Smooth muscle cell of the brain vasculature (primary cell): ENCODE results near the gene TAX1BP1.

Source experiments
- DNase-seq: peaks from one replicate; pipeline ENCODE4 v3.0.0-alpha.2; 2012; ENCODE audit warnings: low read depth, low spot score

Gene TAX1BP1

DNA sequence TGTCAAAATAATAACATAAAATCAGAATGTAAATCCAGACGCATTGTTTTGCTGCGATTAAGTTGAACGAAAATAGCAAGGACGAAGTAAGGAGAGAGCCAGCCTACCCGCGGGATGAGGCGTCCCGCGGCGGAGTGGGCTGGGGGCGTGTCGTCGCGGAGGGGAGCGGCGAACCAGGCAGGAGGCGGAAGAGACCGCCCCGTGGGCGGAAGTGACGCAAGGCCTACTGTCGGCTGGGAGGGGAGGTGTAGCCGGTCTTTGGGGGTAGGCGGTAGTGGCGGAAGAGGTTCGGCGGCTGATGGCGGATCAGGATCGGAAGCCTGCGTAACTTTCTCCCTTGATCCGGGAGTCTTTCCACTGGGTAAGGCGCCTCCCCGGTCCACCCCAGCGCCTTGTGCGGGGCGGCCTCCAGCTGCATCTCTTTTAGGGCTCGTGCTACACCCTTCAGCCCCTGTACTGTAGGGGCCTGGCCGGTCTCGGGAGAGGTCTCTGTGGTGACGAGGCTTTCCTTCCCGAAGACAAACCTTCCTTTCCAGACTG is at the start of gene TAX1BP1:
Gene TAX1BP1 (plus strand): TSS at position 254 of the 540 bp plus-strand sequence. CDS start 8,363 bp downstream, outside the sequence.
- peak; percentile 76 for DNase-seq

DNA sequence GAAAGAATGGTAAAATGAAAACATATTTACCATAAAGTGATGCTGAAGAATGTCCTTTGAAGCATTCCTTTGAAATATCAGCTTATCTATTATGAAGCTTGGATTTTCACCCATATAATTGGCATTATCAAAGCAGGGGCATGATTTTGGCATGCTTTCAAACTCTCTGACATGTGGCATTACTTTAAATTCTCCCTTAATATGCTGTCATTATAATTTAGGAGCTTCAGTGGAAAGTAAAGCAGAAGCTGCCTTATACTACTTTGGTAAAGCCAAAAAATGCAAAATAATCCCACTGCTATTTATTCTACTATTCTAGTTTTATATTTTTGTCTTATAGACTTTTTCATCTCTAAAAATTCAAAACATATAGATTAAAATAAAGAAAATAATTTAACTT is 49.3 kb upstream of the TAX1BP1 start:
- no peak for DNase-seq

DNA sequence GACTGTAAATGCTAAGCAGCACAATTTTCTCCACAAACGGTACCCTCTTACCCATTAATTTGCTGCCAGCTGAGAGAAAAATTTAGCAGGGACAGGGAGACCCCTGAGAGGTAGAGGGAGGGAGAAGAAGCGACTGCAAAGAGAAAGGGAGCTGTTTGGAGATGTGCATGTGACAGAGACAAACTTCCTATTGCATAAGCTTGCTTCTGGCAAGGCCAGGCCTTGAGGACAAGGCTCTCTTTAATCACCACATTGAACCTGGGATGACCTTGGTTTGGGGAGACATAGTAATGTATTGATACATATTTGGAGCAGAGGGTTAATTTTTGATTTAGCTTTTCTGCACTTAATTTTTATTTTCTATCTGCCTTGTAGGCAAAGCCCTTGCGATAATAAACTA is 46.2 kb upstream of the TAX1BP1 start:
- no peak for DNase-seq

DNA sequence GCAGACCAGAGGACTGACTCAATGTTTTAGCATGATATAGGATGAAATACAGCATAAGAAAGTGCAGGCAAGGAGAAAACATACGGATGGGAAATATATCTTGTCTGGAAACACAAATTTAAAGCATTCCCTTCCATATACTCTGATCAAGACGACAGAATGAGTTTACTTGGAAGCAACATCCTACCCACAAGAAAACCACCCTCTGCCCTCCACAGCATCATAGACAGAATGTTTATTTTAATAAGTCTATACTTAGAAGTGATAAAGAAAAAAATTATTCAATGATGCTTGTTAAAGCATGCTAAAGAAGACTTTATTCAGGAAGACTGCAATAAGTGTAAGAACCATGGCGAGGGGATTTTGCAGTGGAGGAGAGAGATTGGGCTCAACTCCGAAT is 44.9 kb upstream of the TAX1BP1 start:
- no peak for DNase-seq

DNA sequence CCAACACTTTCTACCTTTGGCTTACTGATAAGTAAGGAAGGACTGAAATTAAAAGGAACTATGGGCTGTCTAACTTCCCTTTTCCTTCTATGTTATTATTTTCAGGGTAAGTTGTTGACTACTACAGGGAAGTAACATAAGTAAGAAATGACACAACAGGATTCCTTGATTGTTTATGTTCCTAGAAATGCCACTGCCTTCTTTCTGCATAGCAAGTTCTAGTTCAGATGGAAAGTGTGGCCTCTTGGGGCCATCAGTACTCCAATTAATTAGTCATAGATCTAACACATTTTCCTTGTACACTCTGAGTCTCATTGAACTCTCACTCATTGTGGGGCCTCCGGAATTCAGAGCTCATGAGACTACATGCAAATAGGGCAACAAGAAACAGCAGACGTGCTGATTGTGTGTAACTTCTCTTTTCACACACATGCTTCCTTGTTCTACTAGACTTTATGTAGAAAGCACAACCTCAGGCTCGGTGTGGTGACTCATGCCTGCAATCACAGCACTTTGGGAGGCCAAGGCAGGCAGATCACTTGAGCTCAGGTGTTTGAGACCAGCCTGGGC is 42.0 kb upstream of the TAX1BP1 start:
- no peak for DNase-seq

DNA sequence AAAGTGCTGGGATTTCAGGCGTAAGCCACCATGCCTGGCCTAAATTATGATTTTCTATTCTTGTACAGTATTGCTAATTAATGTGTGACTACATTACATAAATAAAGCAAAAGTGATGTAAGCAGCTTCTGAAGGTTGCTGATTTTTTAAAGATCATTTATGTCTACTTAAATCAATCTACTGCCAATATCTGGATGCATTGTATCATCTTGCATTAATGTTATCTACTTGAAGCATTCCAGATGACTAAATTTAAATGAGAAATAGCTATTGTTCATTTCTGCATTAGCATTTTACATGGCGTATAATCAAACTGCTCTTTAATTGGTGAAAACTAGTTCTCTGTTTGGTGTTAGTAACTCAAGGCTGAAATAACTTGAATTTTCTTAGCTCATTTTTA is 40.2 kb upstream of the TAX1BP1 start:
- no peak for DNase-seq

DNA sequence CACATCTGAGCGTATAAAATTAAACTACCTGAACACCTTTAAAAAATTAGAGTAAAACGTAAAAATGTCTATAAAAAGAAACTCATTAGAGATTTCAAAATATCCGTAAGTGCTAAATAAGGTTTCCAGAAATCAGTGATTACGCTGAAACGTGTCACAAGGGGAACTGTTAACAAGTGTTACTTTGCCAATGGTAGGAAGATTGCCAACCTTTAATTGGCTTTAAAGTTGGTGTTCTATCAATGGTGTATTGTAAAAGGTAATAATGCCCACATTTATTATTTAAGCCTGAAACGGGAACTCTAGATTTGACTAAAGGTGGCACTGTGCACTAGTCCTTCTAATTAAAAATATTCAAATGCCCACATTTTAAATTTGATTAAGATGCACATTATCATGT is 39.5 kb upstream of the TAX1BP1 start:
- no peak for DNase-seq

DNA sequence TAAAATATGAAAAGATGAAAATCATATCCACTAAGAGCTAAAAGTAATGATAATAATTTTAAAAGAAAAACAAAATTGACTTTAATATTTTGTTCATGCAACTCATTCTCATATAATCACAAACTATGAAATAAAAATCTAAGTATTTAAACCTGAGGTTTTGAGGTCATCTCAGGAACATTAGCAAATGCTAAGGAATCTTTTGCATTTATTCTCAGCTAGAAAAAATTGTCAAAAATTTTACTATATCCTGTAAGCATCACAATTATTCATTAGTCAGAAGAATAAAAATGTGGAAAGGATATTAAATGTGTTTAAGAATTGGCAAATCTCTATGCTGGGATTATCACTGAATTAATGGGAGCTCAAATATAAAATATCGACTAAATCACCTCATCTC is 36.8 kb upstream of the TAX1BP1 start:
- DNase-seq, result no peak

DNA sequence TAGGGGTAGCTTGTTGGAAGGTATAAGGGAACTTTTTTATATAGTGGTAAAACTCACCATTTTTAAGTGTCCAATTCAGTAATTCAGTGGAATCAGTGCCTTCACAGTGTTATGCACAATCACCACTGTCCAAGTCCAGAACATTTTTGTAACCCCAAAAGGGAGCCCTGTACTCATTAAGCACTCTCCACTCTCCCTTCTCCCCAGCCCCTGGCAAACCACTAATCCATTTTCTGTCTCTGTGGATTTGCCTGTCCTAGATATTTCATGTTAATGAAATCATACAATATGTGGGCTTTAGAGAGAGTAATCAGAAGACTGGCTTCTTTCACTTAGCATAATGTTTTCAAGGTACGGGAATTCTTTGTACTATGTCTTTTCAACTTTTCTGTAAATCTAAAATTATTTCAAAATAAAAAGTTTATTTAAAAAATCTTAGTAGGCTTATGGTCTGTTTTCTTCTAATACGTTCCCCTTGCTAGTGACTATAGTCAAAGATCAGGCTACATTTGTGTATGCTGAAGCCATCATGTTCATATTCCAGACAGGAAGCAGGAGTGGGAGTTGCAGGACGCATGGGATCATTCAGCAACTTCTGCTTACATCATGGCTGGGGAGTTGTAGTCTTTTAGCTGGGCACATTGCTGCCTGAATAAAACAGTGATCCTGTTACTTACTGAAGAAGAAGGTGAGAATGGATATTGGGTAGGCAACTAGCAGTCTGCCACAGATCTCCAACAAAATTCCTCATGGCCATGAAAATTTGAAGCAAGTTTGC is 35.4 kb upstream of the TAX1BP1 start:
- DNase-seq, result no peak

DNA sequence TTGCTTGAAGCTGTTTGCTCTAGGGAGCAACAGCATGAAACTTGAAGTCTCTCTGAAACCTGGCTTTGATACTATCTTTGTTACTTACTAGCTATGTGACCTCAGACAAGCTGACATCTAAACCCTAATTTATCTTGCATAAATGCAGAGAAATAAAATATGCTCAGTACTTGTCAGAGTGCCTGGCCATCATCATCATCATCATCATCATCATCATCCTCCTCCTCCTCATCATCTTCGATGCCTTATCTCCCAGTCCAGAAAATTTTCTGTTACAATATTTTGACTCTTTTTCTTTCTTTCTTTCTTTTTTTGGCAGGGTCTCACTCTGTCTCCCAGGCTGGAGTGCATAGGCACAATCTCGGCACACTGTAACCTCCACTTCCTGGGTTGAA is 34.8 kb upstream of the TAX1BP1 start:
- no peak for DNase-seq

DNA sequence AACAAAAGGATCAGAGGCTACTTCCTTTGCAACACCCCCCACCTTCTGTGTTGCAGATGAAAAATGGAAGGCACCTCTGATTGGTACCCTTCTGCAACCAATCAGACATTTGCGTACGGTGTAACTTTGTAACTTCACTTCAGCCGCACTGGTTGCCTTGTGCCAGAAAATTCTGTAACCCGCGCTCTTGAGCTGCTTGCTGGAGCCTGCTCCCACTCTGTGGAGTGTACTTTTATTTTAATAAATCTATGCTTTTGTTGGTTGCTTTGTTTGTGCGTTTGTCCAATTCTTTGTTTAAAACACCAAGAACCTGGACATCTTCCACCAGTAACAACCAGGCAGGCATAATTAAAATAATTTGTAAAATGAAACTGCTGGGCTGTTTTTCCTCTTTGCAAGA is 31.5 kb upstream of the TAX1BP1 start:
- DNase-seq, result no peak

DNA sequence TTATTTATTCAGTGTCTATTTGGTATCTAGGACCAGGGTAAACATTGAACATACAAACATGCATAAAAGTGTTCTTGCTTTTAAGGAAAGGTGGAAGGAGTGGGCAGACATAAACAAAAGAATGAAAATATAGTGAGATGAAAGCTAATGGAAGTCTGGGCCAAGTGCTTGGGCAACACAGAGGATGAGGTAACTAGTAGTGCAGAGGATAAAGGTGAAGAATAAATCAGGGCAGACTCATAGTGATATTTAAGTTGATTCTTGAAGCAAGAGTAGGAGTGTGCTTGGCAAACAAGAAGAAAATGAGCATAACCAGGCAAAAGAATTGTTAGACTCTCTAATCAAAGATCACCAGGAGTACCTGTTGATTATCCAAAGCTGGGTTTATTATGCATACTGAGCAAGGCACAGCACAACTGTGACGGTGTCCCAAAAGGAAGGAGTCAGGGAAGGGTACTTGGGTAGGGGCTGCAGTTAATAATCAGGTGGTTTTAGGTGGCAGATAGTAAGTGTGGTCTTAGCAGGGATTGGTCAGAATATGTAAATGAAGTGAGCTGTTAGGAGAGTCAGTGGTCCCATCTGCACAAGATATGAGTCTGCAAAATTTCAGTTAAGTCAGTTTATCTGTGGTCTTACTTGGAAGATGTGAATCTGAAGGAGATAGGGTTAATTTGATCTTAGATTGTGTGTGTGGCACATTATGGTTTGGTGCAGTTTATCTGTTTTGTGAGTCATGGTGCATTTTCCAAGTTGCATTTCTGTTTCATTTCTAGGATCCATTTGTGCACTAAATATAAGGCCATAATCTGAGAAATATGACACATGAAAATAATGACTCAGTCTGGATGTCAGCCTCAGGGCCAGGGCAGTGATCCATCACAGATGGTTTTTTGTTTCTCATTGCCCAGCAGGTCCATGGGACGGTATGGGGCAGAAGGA is 30.6 kb upstream of the TAX1BP1 start:
- peak; percentile 13 for DNase-seq

DNA sequence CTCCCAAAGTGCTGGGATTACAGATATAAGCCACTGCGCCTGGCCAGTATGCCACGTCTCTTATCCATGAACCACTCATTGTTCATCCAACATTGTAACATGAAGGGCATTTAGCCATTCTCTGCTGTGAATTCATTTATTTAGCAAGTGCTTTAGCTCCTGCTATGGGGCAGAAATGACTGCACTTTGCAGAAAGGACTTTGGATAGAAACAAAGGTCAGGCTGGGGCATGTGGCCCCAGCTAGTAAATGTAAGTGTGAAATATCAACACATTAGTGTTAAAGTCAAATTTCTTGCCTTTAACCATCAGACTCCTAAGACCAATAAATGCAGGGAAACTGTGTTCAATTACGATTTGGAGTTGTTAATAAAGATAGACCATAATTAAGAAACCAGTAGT is 27.7 kb upstream of the TAX1BP1 start:
- no peak for DNase-seq

DNA sequence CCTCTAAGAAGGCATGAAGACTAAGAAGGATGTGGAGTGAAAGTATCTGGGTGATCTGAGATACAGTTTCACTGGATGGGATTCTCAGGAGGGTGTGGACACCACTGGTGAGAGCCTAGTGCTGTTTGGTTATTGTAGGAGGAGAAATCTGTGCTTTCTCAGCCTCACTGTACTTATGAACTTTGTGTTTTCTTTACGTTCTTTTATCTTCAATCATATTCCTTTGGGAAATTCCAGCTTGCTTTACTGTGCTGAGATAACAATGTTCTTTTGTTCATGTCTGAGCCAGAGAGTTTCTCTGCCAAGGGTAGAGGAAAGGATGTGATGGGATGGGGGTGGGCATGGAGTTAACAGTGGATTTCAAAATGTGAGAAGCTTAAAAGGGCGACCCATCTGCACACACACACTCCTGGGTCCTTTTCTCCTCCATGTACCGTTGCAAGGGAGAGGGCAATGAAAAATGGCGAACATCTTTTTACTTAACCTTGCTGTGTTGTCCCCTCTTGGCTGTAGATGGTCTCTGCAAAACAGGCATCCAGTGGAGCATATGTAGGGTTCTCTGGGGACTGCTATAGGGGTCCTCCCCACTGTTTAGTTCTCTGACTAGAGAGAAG is 25.0 kb upstream of the TAX1BP1 start:
- DNase-seq, result peak; percentile 7

DNA sequence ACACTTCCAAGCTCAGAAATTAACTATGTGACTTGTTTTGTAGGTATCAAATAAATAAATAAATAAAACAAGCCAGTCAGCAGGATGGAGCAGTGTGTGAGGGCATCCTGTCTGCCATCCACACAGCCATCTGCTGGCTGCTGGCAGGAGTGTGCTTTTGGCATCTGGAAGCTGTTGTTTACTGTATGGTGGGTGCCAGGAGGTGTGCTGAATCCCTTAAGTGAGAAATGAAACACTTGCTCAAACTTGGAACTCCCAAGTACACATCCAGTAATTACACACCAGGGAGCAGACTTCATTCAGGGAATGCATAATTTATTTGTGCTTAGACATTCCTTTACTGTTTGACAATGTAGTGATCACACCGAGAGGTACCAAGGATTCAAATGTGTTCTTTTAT is 16.9 kb upstream of the TAX1BP1 start:
- no peak for DNase-seq

DNA sequence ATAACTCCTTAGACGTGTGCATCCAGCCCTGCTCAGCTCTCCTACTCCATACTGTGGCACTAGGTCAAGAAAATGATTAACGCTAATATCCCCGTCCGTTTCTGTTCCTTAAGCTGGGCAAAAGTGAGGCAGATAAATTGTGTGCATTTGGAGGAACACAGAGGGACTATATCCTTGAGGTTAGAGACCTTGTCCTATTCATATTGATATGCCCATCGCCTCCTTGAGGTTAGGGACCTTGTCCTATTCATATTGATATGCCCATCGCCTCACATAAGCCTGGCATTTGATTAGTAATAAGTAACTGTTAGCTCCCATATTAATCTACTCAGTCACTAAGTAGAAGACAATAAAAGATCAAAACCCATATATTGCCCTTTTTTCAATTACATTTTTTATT is 12.9 kb upstream of the TAX1BP1 start:
- no peak for DNase-seq

DNA sequence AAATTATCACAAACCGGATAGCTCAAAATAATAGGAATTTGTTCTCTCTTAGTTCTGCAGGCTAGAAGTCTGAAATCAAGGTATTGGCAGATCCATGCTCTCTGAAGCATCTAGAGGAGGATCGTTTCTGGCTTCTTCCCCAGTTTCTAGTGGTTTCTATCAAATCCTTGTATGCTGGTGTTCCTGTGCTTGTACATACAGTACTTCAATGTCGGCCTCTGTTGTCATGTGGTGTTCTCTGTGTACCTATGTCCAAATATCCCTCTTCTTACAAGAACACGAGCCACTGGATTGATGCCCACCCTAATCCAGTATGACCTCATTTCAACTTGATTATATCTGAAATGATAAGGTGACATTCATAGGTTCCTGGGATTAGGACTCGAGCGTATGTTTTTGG is 9.8 kb upstream of the TAX1BP1 start:
- no peak for DNase-seq

DNA sequence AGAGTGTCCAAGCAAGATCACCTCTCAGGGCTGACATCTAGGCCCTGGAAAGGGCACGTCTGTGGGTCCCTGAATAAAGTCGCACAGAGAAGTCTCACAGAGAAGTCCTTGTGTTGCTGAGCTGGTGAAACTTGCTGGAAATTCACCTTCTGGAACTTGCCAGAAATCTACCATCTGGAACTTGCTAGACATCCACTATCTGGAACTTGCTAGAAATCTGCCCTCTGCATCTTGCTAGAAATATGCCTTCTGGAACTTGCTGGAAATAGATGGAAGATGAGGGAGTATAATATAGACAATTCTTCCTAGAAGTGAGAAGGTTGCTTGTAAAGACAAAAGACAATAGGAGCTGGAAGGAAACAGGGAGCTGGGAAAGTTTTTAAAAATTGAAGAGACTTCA is 5.4 kb upstream of the TAX1BP1 start:
- no peak for DNase-seq

DNA sequence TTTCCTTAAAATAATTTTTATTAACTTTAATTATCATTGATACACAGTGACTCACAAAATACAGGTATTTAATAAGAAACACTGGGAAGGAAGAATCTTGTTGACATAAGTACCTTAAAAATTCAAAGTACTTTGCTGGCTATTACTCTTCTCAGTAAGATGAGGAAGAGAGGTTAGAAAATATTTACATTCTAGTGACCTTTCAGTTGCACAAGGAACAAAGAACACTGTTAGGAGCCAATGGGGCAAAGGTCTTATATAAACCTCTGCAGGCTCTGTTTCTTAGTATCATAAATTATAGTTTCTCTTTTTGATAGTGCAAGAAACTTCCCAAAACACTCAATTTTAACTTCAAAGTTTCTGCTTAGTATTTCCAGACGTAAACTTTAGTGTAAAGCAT is 4.8 kb upstream of the TAX1BP1 start:
- DNase-seq, result no peak

DNA sequence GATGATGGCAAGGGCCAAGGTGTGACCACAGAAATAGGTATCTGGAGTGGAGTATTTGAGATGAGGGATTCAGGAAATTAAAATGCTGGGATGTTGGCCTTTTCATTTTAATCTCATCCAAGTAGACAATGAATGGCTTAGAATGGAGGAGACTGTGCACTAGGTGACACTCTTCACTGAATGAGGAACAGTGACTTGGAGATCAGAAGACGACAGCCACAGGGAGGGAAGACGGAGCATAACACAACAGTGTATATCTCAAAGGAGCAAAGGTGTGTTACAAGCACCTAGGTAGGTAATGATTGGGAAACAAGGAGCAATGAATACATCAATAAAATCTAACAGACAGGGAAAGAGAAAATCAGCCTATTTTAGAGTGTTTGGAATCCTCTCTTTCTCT is 4.1 kb upstream of the TAX1BP1 start:
- no peak for DNase-seq

DNA sequence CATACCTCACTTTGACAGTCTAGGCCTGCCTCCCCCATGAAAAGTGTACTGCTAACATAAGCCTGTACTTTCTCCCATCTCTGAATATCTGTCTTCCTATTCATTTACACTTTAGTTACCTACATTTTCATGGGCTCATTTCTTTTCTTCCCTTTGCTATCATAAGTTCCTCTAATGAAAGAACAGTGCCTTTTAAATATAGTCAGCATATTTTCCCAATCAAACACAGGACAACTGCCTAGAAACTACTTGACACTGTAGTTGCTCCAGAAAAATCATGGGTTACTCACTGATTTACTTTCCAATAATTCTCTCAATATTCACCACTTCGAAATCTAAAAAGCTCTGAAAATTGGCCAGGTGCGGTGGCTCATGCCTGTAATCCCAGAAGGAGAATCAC is 2.8 kb upstream of the TAX1BP1 start:
- no peak for DNase-seq

DNA sequence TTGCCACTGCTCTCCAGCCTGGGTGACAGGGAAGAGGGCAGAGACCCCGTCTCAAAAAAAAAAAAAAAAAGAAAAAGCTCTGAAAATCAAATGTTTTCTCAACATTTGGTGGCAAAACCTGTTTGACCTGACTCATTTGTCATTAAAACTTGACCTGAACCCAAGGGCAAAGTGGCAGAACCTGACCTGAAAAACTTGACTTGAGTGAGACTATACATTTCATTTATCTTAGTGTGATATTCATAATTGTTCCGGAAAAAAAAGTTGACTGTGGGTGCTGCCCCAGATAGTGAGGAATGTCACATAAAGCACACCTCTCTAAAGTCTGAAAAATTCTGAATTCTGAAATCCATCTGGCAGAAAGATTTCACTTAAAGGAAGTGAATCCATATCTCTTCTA is 2.3 kb upstream of the TAX1BP1 start:
- no peak for DNase-seq
